HG03575 (cell line): ENCODE data around the gene USH1C.

Experiments
- ATAC-seq: cut with Tn5 transposase; IDR thresholded peaks from one replicate; pipeline ENCODE4 v1.9.1; 2021; ENCODE audit not compliant: unreplicated experiment, insufficient number of reproducible peaks, low FRiP score; ENCODE audit errors: extremely low read depth

The USH1C gene

DNA sequence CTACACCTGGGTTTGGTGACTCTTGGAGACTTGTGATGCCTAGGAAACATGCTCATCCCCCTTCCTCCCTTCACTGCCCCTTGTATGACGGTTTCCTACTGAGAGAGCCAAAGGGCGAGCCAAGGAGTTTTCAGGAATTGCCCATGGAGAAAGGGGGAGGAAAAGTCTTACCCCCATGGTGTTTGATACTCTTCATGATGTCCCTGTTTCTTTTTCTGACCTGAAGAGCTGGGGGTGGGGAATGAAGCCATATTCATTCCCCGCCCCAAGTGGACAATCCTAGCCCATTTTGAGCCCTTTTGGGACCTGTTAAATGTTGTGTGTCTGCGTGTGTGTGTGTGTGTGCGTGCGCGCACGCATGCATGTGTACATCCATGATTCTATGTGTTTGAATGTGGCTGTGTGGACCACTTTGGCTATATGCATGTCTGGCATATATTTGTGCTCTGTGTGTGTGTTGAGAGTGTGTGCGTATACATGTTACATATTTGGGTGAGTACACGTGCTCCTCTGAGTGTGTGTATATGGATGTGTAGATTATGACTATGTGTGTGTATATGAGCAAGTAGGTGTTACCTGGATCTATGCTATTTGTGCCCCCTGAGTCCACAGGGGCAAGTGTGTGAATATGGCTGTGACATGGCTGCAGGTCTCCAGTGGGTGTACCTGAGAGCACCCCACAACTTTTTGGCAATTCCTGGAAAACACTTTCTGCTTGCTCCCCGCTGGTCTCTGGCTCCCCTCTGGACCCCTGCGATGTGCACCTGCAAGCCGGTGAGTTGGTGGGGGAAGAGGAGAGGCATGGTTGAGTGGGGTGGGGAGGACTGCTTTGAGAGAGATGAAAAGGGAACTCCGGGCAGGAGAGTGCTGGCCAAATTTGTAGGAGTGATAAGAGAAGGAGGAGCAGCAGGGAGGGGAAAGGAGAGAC, 27.5 kb upstream of the USH1C start:
- ATAC-seq: no peak

DNA sequence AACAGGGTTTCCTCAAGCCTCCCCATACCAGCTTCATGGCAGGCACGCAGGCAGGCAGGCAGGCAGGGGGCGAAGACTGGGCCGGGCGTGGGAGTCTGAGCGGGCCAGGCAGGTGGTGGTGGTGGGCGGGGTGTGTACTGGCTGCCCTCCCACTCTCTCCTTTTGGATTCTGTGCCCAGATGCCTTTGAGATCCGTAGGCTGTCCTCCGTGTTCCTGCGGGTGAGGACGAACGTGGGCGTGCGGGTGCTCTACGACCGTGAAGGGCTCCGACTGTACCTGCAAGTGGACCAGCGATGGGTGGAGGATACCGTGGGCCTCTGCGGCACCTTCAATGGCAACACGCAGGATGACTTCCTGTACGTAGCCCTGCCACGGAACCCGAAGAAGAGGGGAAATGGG, 25.8 kb upstream of the USH1C start:
- ATAC-seq: no peak

DNA sequence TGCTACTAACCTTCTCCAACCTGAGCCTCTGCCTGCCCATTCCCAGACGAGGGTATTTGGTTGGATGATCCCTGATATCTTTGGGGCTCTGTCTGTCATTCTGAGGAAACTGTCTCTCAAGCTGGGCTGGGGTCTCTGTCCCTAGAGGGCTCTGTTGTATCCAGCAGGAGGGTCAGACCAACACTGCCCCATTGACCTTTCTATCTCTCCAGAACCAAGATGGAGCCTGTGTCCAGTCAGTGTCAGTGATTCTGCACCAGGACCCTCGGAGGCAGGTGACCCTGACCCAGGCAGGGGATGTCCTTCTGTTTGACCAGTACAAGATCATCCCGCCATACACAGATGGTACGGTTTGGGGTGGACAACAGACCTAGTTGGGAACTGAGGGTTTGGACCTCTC, 24.7 kb upstream of the USH1C start:
- no peak for ATAC-seq

DNA sequence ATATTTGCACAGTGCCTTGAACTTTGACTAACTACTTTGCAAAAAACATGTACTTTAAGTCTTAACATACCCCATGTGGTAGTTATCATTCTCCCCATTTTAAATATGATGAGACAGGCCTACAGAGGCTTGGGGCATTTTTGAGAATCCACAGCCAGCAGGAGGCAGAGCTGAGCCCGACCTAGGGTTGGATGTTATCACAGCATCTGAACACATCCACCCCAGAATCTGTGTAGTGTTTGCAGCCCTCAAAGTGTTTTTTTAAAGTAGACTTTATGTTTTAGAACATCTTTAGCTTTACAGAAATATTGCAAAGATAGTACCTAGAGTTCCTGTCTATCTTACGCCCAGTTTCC, 20.4 kb upstream of the USH1C start:
- no peak for ATAC-seq

DNA sequence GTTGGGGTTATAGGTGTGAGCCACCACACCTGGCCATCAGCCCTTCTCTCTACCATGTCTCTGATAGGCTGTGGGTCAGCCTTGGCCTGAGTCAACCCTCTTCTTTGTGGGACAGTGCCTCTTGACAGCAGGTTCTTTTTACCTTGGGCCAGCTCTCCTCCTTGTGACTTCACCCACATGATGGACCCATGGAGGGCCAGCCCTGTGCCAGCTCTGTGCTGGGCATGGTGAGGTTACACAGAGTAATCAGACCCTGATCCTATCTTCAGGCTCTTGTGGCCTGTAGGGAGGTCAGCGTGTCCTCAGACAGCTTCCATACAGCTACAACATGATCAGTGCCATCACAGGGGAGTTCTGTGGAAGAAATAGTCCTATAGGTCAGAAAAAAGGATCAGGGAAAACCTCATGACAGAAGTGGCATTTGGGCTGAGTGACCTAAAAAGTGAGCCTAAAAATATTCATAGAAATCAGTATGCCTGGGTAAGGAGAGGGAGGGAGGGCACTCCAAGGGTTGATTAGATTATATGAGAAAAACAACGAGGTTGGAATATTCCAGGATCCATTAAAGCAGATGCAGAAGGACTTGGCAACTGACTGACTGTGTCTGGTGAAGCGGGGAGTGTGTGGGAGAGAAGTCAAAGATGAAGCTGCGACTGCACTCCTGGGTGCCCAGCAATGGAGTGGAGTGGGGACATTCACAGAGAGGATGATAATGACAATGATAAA, 19.9 kb upstream of the USH1C start:
- ATAC-seq: no peak

DNA sequence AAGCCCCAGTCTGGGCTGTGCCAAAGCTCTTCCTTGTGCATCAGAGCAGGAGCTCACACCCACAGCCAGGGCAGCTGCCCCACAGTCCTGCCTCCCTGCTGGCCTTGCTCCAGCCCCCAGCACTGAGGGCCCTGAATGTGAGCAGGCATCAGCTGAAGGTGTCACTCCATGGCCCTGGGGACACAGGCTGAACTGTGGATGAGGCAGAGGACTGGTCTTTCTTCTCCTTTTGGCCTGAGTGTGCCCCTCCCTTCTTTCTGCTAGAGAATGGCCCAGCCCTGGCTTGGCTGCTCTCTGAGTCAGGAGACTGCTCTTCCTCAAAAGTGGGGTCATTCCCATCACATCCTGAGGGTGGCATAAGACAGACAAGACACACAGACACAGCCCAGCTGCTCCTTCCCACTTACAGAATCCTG, 19.0 kb upstream of the USH1C start:
- ATAC-seq: no peak

DNA sequence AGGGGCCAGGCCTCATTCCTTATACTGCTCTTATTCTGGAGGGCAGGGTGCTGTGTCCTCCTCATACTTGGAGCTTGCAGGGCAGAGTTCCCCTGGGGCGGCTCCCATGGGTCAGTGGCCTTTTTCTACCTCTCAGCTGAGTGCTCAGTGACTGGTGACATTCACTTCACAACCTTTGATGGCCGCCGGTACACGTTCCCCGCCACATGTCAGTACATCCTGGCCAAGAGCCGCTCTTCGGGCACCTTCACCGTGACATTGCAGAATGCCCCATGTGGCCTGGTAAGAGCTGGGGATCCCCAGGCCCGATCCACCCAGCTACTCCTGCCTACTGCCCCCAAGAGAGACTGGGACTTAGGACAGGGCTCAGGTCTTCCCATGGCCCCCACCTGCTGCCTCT, 17.3 kb upstream of the USH1C start:
- no peak for ATAC-seq

DNA sequence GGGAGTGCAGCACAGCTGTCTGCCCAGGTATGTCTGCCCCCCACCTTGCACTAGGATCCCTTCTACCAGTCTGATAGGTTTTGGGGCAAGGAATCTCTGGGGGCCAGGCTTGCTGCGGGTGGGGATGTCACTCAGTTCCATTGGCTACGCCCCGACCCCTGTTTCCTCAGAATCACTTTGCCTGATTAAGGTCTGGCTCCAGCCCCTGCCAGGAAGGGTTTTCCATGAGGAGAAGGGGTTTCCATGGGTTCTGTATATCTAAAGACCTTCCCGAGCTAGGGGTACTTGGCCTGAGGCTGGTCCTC, 16.8 kb upstream of the USH1C start:
- ATAC-seq: no peak

DNA sequence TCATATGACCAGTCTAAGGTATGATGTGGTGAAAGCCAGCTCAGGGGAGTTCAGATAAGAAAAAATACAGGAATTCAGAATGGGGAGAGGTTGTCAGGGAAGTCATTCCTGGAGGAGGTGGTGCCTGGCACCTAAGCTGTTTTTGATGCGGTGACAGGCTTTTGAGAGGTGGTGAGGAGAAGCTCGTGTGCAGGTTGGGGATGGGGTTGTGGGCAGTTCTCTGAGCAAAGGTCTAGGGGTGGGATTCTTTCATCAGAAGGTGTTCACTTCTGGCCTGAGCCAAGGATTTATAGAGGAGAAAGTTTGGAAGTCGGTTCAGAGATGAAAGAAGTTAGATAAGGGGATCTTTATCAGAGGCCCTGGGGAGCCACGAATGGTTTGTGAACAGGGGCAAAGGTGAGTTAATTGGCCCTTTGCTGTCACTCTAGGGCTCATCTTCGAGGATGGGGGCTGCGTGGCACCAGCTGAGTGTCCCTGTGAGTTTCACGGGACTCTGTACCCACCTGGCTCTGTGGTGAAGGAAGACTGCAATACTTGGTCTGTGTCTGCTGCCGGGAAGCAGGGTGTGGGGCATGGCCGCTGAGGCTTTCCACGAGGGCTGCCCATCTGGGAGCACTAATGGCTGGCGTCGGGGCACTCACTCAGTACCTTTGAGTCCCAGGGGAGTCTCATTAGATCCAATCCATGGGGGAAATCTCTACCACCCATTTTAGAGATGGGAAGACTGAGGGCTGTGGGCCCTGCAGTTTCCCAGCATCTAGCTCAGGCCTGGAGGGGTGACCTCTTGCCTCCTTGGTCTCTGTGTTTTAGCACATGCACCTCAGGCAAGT, 16.3 kb upstream of the USH1C start:
- ATAC-seq: no peak

DNA sequence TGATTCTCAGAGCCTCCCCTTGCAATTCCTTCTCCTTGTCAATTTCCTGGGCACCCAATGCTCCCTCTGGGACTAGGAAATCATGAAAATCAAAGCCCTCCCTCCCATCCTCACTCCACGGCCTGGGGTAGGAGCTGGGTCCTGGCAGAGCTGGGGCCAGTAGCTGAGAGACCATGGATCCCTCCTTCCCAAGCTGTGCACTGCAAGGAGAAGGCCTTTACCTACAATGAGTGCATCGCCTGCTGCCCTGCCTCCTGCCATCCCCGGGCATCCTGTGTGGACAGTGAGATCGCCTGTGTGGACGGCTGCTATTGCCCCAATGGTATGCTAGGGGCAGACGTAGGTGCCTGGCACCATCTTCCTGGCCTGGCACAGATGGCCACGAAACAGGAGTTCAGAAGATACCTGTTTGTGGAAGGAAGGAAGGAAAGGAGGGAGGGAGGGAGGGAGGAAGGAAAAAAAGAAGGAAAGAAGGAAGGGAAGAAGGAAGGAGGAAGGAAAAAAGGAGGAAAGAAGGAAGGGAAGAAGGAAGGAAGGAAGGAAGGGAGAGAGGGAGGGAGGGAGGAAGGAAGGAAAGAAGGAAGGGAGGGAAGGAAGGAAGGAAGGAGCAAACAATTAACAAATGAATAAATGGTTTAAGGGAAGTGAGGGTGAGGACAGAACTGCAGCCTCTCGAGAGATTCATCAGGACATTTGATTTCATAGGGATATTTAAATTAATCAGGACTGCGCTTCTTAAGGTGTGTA, 15.3 kb upstream of the USH1C start:
- ATAC-seq: no peak

DNA sequence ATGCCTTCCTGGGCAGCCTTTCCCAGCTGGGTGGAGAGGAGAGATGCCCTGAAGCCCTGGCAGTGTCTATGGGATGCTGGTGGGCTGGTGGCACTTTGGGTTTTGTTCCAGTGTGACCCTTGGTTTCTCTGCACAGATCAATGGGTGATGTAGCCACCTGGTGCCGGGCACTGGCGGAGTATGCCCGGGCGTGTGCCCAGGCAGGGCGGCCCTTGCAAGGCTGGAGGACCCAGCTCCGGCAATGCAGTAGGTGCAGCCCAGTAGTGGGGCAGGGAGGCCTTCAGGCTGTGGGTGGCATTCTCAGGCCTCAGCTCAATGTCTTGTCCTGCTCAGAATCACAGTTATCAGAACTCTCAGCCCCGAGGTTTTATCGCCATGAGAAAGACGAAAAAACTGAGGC, 14.7 kb upstream of the USH1C start:
- no peak for ATAC-seq

DNA sequence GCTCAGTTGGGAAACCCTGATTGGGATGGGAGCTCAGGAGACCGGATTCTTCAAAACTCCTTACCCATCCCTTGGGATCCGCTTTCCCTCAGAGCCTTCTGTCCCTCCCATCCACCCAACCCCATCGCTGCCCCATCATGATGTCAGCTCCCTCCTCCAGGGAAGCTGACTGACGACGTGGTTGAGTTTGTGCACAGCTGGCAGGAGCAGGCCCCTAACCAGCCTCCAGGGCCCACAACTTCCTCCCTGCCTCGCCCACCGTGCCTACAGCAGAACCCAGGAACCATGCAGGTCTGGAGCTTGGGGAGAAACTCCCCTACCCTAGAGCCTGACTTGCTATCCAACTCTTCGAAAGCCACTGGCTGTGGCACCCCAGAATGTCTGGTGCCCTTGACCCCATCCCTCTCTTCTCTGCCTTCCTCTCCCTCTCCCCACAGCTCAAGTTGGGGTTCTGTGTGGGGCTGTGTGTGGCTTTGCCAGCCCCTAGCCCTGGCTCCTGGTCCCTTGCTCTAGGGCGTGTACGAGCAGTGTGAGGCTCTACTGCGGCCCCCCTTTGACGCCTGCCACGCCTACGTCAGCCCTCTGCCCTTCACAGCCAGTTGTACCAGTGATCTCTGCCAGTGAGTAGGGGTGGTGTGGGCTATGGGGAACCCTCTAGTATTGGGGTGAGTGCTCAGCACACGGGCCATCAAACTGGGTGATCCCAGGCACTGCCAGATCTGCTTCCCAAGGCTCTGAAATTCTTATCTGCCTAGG, 14.0 kb upstream of the USH1C start:
- no peak for ATAC-seq

DNA sequence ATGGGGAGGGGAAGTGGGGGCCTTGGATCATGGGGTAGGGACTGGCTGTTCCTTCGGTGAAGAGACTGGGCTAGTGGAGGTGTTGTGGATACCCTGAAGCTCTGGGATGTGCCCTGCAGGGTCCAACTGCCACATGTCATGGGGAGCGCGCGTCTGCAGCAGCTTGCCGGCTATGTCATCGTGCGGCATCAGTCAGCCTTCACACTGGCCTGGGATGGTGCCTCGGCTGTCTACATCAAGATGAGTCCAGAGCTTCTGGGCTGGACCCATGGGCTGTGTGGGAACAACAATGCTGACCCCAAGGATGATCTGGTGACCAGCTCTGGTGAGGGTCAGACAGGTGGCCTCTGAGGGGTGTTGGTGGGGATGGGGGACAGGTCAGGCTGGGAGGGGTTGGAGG, 12.8 kb upstream of the USH1C start:
- no peak for ATAC-seq

DNA sequence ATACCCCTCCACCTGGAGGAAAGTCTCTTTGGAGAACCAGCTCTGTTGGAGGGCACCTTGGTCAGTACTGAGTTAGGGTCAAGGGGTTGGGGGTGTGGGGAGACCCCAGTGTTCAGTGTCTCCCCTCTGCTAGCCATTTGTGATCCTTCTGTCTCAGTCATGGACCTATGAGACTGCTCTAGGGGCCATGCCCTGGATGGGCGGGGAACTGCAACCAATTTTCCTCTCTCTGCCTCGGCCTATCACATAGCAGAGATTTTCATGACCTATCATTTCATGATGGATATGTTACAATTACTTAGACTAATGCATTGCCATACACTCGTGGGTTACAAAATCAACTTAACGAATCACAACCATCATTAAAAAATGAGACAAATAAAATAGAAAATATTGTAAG, 10.3 kb upstream of the USH1C start:
- ATAC-seq: no peak

DNA sequence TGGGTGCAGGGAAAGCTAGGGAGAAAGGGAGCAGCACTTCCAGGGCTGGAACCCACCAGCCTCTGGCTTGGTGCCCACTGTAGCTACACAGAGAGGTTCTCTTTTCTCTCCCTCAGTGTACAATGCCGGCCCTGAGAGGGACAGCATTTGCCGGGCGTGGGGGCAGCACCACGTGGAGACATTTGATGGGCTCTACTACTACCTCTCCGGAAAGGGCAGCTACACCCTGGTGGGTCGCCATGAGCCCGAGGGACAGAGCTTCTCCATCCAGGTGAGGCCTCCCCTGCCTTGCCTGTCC, 9.0 kb upstream of the USH1C start:
- no peak for ATAC-seq

DNA sequence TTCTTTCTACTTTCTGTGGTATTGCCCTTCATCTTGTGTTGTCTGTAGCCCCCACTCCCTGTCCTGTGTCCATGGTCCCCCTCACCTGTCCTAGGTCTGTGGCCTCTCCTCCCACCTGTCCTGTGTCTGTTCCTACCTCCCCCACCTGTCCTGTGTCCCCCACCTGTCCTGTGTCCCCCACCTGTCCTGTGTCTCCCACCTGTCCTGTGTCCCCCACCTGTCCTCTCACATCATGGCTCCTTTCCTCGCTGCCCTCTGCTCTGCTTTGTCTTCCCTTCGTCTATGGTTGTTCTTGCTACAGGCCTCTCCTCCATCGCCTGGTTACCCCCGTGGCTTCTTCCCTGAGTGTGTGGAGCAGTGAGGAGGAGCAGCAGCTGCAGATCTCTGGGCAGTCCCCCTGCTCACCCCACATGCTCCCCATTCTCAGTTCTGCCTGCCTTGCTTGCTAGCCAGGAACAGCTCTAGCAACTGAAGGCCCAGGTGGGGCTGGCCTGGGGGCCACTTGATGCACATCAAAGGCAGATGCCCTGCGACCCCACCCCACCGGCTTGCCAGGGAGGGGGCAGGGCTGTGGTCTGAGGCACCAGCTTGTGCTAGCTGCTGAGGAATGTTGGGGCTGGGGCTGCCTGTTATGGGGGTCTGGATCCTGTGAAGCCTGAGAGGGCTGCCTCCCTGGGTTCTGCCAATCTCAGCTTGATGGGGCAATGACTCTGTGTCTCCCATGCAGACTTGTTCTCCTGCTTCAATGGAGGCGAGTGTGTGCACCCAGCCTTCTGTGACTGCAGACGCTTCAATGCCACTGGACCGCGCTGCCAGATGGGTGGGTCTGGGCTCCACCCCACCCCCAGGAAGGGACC, 8.4 kb upstream of the USH1C start:
- no peak for ATAC-seq

DNA sequence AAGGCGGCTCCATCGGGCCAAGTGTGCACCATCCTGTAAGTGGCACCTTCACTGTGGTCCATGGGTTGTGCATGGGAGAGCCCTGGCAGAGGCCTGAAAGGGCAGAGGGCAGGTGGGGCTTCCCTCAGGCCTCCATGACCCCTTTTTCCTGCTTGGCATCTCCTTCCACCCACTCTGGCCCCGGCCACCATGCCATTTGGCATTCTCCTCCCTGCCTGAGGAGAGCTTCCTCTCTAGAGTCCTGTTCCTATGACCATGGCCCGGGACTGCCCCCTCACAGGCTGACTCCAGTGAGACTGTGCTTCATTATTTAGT, 7.8 kb upstream of the USH1C start:
- no peak for ATAC-seq
